Measurements from ENCODE around the gene IRF6.

The IRF6 gene

DNA sequence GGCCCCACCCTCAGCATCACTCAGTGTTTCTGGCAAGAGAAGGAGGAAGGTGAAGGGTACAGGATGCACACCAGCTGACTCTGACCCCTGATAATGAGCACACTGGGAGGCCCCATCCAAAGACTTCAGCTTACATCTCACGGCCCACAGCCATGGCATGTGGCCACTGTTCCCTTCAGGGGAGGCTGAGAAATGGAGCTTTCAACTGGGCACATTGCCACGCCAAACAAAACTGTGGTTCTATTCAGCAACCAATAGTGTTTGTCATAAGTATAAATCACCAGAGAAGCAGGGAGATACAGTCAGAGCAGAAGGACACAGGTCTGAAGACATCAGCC, 62.8 kb downstream of the IRF6 start:
- H3K4me3 ChIP-seq (ENCODE audit: low read depth, low read length), result no peak overlapping the region
- no peak for DNase-seq (ENCODE audit: low read depth)
- TF ChIP-seq MYC (IDR thresholded peaks at IDR 0.05; ENCODE audit: low read depth, low read length), result no peak
- TF ChIP-seq, protein P1, sequence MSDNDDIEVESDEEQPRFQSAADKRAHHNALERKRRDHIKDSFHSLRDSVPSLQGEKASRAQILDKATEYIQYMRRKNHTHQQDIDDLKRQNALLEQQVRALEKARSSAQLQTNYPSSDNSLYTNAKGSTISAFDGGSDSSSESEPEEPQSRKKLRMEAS (IDR thresholded peaks at IDR 0.05; ENCODE audit: low read depth, low read length), result no peak
- no peak for TF ChIP-seq POLR2A (IDR thresholded peaks at IDR 0.05; ENCODE audit: extremely low read depth, insufficient read length)
- TF ChIP-seq, protein P2, sequence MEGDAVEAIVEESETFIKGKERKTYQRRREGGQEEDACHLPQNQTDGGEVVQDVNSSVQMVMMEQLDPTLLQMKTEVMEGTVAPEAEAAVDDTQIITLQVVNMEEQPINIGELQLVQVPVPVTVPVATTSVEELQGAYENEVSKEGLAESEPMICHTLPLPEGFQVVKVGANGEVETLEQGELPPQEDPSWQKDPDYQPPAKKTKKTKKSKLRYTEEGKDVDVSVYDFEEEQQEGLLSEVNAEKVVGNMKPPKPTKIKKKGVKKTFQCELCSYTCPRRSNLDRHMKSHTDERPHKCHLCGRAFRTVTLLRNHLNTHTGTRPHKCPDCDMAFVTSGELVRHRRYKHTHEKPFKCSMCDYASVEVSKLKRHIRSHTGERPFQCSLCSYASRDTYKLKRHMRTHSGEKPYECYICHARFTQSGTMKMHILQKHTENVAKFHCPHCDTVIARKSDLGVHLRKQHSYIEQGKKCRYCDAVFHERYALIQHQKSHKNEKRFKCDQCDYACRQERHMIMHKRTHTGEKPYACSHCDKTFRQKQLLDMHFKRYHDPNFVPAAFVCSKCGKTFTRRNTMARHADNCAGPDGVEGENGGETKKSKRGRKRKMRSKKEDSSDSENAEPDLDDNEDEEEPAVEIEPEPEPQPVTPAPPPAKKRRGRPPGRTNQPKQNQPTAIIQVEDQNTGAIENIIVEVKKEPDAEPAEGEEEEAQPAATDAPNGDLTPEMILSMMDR (IDR thresholded peaks at IDR 0.05; ENCODE audit: low read depth, low read length), result no peak

DNA sequence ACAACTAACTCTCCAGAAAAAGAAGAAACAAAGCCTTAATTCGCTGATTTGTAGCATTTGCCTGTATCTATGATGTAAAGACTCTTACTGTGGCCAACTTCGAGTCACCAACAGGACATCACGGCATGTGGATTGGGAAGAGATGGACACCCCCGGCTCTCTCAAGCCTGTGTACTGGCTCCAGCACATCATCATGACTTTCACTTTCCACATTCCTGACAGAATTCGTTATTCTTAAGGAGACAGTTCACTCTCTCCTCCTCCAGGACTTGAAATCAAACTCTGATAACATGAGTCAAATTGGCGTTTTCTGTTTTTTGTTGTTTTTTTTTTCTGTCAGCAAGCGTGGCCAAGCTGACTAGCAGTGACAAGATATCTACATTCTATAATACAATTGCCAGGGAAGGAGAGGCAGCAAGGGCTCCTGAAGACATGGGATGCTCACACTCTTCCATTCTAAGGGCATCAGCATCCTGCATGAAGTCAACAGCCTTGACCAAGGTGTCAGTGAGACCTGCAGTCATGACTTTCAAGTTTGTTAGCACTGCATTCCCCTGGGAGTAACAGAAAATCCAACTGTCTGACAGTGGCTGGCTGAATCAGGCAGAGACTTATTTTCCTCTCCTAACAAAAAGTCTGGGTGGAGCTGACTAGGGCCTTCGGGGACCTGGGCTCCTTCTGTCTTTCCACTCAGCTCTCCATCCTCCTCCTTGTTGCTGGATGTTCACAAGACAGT, 63.4 kb downstream of the IRF6 start:
- TF ChIP-seq, protein P1 (IDR thresholded peaks at IDR 0.05; ENCODE audit: low read depth, low read length), result no peak
- TF ChIP-seq MYC (IDR thresholded peaks at IDR 0.05; ENCODE audit: low read depth, low read length) (no peak), POLR2A (IDR thresholded peaks at IDR 0.05; ENCODE audit: extremely low read depth, insufficient read length) (no peak)
- TF ChIP-seq, protein P2 (IDR thresholded peaks at IDR 0.05; ENCODE audit: low read depth, low read length), result no peak
- no peak overlapping the region for H3K4me3 ChIP-seq (ENCODE audit: low read depth, low read length)
- no peak for DNase-seq (ENCODE audit: low read depth)

DNA sequence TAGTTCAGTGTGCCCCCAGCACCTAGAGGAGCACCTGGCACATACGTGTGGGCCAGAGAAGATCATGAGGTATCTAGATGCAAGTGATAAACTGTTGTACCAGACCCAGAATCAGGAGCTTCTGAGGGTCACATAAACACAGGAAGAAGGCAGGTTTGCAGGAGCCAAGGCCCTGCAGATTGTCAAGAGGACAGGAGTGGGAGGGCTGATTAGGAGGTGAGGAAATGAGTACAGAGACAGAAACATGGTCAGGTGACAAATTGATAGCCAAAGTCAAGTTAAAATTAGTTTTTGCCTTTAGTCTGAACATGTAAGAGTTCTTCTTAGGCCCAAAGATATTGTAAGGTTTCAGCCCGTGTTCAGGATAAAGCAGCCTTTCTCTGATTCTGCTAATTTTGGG, 64.1 kb downstream of the IRF6 start:
- TF ChIP-seq, protein P2 (IDR thresholded peaks at IDR 0.05; ENCODE audit: low read depth, low read length), result no peak
- TF ChIP-seq POLR2A (IDR thresholded peaks at IDR 0.05; ENCODE audit: extremely low read depth, insufficient read length) (no peak), MYC (IDR thresholded peaks at IDR 0.05; ENCODE audit: low read depth, low read length) (no peak)
- TF ChIP-seq, protein P1 (IDR thresholded peaks at IDR 0.05; ENCODE audit: low read depth, low read length), result no peak
- no peak for DNase-seq (ENCODE audit: low read depth)
- no peak overlapping the region for H3K4me3 ChIP-seq (ENCODE audit: low read depth, low read length)

DNA sequence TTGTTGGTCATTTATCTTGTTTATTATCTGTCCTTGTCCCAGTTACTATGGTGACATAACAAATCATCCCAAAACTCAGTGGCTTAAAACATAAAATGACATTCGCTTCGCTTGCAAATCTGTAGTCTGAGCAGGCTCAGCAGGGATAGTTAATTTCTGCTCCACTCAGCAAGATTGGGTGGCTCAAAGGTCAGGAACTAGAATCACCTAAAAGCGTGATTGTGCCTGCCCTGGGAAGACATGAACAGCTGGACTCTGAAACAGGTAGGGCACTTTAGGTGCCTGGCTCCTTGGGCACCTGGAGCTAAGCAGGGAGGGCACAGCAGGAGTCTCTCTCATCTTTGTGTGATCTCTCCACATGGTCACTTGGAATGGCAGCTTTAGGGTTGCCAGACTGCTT, 64.7 kb downstream of the IRF6 start:
- no peak for TF ChIP-seq MYC (IDR thresholded peaks at IDR 0.05; ENCODE audit: low read depth, low read length)
- no peak for TF ChIP-seq POLR2A (IDR thresholded peaks at IDR 0.05; ENCODE audit: extremely low read depth, insufficient read length)
- TF ChIP-seq, protein P2 (IDR thresholded peaks at IDR 0.05; ENCODE audit: low read depth, low read length), result no peak
- TF ChIP-seq, protein P1 (IDR thresholded peaks at IDR 0.05; ENCODE audit: low read depth, low read length), result no peak
- DNase-seq (ENCODE audit: low read depth), result no peak

DNA sequence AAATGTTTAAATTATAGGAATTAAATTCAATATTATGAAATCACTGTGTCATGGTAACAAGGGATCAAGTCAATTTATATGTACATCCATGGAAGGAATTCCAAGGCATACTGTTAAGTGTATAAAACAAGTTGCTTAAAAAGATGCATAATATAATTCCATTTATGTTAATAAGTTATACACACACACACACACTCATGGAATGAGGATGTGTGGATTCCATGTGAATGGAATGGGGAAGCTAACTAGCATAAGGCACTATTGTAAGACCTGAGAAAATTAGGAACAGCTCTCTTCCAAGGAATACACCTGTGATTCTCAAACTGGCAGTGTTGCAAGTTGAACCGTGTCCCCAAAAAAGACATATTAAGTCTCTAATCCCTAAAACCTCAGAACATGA, 67.7 kb downstream of the IRF6 start:
- no peak overlapping the region for H3K4me3 ChIP-seq (ENCODE audit: low read depth, low read length)
- TF ChIP-seq POLR2A (IDR thresholded peaks at IDR 0.05; ENCODE audit: extremely low read depth, insufficient read length) (no peak), MYC (IDR thresholded peaks at IDR 0.05; ENCODE audit: low read depth, low read length) (no peak)
- TF ChIP-seq, protein P2 (IDR thresholded peaks at IDR 0.05; ENCODE audit: low read depth, low read length), result no peak
- TF ChIP-seq, protein P1 (IDR thresholded peaks at IDR 0.05; ENCODE audit: low read depth, low read length), result no peak
- no peak for DNase-seq (ENCODE audit: low read depth)

More for the DNA sequence above, 64.7 kb downstream of the IRF6 start:
- no peak overlapping the region for H3K4me3 ChIP-seq (ENCODE audit: low read depth, low read length)

Measured in NB4 (cell line).